Neuron (in vitro differentiated cells): Measurements from ENCODE around the gene FLT4.

Experiments
- H2AFZ ChIP-seq: one replicate; pipeline ENCODE4 v1.6.1; 2013; ENCODE audit warnings: low read depth, mild to moderate bottlenecking, inconsistent platforms, low read length, moderate library complexity
- H3K27me3 ChIP-seq: one replicate; pipeline ENCODE4 v1.6.1; 2013; ENCODE audit warnings: low read length; ENCODE audit not compliant: insufficient read depth
- H3K36me3 ChIP-seq: one replicate; pipeline ENCODE4 v1.6.1; 2013; ENCODE audit warnings: low read length; ENCODE audit not compliant: insufficient read depth
- H3K4me1 ChIP-seq: one replicate; pipeline ENCODE4 v1.6.1; 2013; ENCODE audit warnings: low read length; ENCODE audit not compliant: insufficient read depth
- H3K4me3 ChIP-seq: 2 replicates; pipeline ENCODE4 v1.5.1; 2013; ENCODE audit warnings: mild to moderate bottlenecking, low read length, moderate library complexity
- H3K9me3 ChIP-seq: one replicate; pipeline ENCODE4 v1.6.1; 2013; ENCODE audit warnings: low read length

The FLT4 gene

GRCh38 chr5:180598797-180599589 is 50.4 kb downstream of the FLT4 start:
- Histone ChIP-seq H3K36me3 (no peaks in the 10 kb centered on the region), H3K9me3 (no peaks in the 10 kb centered on the region), H3K27me3 (no peaks in the 10 kb centered on the region), H3K4me3 (no peak overlapping the region), H2AFZ (no peak overlapping the region), H3K4me1 (no peaks in the 10 kb centered on the region)

GRCh38 chr5:180598316-180598701 is 51.1 kb downstream of the FLT4 start:
- no peaks in the 10 kb centered on the region for H3K36me3 ChIP-seq
- H3K4me1 ChIP-seq, result no peaks in the 10 kb centered on the region
- no peak overlapping the region for H3K4me3 ChIP-seq
- H3K27me3 ChIP-seq, result no peaks in the 10 kb centered on the region
- H3K9me3 ChIP-seq, result no peaks in the 10 kb centered on the region
- H2AFZ ChIP-seq, result no peak overlapping the region

GRCh38 chr5:180596668-180597231 is 52.6 kb downstream of the FLT4 start:
- Histone ChIP-seq H3K36me3 (no peaks in the 10 kb centered on the region), H2AFZ (no peak overlapping the region), H3K4me1 (no peaks in the 10 kb centered on the region), H3K4me3 (no peak overlapping the region), H3K9me3 (no peaks in the 10 kb centered on the region), H3K27me3 (peaks cover 7% of the 10 kb centered on the region)

DNA sequence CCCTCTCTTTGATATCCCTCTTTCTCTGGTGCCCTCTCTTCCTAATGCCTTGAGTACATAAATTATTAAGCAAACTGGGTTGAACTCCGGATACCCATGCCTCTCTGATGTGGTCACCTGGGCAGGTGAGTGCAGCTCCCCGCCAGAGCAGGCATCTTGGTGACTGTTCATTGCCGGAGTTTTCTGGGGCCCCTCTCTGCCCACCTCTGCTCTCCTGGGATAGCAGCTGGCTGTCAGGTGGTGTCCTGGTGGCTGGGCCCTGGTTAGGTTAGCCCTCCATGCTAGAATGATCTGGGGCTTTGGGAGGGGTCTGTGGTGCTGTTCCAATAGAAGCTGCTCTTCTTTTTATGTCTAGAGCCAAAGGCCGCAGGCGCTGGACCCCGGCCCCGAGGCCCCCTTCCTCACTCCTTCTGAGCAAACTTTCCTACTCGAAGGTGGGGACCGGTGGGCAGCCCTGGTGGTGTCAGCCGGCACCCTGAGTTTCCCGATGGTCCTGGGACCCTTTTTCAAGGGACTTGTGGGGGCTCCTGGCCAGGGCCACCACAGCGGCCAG is 53.2 kb downstream of the FLT4 start:
- no peaks in the 10 kb centered on the region for H3K4me1 ChIP-seq
- no peak overlapping the region for H3K4me3 ChIP-seq
- no peaks in the 10 kb centered on the region for H3K36me3 ChIP-seq
- peaks cover 10% of the 10 kb centered on the region for H3K27me3 ChIP-seq
- H2AFZ ChIP-seq, result no peak overlapping the region
- H3K9me3 ChIP-seq, result no peaks in the 10 kb centered on the region

DNA sequence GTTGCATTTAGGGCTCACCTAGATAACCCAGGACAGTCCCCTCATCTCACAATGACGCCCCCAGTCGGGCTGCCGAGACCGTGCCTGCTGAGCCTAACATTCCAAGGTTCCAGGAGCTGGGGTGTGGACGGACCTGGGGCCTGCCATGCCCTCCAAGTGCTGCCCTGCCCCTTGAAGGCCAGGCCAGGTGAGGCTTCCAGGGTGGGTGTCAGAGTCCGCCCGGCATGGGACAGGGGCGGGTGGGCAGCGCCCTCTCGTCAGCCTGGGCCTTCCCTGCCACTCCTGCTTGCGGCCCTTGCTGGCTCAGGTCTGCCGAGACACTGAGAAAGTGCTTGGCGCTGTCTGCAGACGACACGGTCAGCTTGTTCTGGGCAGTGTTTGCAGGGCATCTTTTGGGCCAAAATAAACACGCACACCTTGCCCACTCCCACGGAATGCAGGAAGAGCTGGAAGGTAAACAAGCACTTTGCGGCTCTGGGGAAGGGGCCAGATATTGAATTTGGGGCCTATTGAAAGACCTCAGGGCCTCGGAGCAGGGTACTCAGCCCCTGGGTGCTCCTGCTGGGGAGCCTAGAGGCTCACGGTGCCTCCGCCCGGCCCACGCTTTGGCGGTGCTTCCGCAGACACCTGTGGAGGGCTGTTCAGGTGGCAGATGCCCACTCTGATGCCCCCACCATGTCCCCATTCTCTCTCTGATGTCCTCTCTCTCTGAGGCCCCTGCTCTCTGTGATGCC is 53.9 kb downstream of the FLT4 start:
- Histone ChIP-seq H3K9me3 (no peaks in the 10 kb centered on the region), H3K4me1 (no peaks in the 10 kb centered on the region), H3K36me3 (no peaks in the 10 kb centered on the region), H3K27me3 (peaks cover 10% of the 10 kb centered on the region), H3K4me3 (no peak overlapping the region), H2AFZ (no peak overlapping the region)

- no peaks in the 10 kb centered on the region for H3K4me1 ChIP-seq
- H3K4me3 ChIP-seq, result no peak overlapping the region
- no peaks in the 10 kb centered on the region for H3K9me3 ChIP-seq
These were observed 54.4 kb downstream of the FLT4 start for GRCh38 chr5:180595046-180595379.

DNA sequence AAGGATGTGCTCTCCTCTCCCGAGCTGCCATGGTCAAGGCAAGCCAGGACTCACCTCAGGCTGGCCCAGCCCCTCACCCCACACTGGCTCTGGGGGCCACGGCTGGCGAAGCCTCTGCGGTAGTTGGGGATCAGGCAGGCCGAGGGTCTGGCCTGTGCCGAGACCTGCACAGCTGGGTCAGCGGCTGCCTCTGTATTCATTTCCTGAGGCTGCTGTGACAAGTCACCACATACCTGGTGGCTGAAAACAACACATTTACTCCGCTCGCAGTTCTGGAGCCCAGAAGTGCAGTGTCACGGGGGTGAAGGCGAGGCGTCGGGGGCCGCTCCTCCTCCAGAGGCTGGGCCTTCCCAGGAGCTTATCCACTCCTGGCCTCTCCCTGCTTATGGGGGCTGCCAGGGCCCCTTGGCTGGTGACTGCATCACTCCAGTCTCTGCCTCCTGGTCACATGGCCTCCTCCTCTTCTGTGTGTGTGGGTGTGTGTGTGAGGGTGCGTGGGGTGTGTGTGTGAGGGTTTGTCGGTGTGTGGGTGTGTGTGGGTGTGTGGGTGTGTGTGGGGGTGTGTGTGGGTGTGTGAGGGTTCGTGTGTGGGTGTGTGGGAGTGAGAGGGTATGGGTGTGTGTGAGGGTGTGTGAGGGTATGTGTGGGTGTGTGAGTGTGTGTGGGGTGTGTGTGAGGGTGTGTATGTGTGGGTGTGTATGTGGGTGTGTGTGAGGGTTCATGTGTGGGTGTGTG is 54.9 kb downstream of the FLT4 start:
- H3K4me3 ChIP-seq, result no peak overlapping the region
- no peaks in the 10 kb centered on the region for H3K9me3 ChIP-seq
- peaks cover 16% of the 10 kb centered on the region for H3K27me3 ChIP-seq
- no peaks in the 10 kb centered on the region for H3K4me1 ChIP-seq
- H3K36me3 ChIP-seq, result no peaks in the 10 kb centered on the region
- no peak overlapping the region for H2AFZ ChIP-seq

More at GRCh38 chr5:180595046-180595379, 54.4 kb downstream of the FLT4 start:
- H3K27me3 ChIP-seq, result peaks cover 11% of the 10 kb centered on the region
- H3K36me3 ChIP-seq, result no peaks in the 10 kb centered on the region
- no peak overlapping the region for H2AFZ ChIP-seq

- Histone ChIP-seq H3K9me3 (no peaks in the 10 kb centered on the region), H3K4me3 (no peak overlapping the region), H2AFZ (no peak overlapping the region), H3K4me1 (no peaks in the 10 kb centered on the region), H3K36me3 (no peaks in the 10 kb centered on the region), H3K27me3 (peaks cover 18% of the 10 kb centered on the region)
These were observed 55.8 kb downstream of the FLT4 start for GRCh38 chr5:180593446-180594206.

GRCh38 chr5:180592176-180592575 is 57.2 kb downstream of the FLT4 start:
- H3K27me3 ChIP-seq, result peaks cover 18% of the 10 kb centered on the region
- no peak overlapping the region for H2AFZ ChIP-seq
- no peaks in the 10 kb centered on the region for H3K36me3 ChIP-seq
- no peaks in the 10 kb centered on the region for H3K9me3 ChIP-seq
- H3K4me3 ChIP-seq, result no peak overlapping the region
- no peaks in the 10 kb centered on the region for H3K4me1 ChIP-seq

DNA sequence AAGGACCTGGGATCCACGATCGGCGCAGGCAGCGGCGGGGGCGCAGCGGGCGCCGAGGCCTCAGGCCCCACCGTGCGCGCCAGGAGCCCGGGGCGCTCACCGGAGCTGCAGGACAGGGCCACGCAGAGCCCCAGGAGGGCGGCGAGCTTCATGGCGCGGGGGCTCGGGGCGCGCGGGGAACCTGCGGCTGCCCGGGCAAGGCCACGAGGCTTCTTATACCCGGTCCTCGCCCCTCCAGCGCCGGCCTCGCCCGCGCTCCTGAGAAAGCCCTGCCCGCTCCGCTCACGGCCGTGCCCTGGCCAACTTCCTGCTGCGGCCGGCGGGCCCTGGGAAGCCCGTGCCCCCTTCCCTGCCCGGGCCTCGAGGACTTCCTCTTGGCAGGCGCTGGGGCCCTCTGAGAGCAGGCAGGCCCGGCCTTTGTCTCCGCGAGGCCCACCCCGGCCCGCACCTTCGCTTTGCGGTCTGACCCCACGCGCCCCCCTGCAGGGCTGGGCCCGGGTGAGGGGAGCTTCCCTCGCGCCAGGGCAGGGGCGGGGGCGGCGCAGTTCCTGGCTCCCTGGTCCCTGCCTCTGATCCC is 58.0 kb downstream of the FLT4 start, which contains the start of gene SCGB3A1:
SCGB3A1 (minus strand) TSS at position 189 of the 577 bp plus-strand sequence; CDS start at position 152, 37 bp downstream.
- H3K4me3 ChIP-seq, result no peak within 1 kb of the TSS
- peaks cover 18% of the 10 kb centered on the region for H3K27me3 ChIP-seq
- H3K4me1 ChIP-seq, result no peaks in the 10 kb centered on the region
- peak within 1 kb of the TSS; percentile 22 for H2AFZ ChIP-seq
- no peaks in the 10 kb centered on the region for H3K9me3 ChIP-seq
- H3K36me3 ChIP-seq, result no peaks in the 10 kb centered on the region

- H3K9me3 ChIP-seq, result peaks cover 2% of the 10 kb centered on the region
- H3K27me3 ChIP-seq, result peaks cover 18% of the 10 kb centered on the region
- no peaks in the 10 kb centered on the region for H3K4me1 ChIP-seq
- H2AFZ ChIP-seq, result no peak overlapping the region
- no peak overlapping the region for H3K4me3 ChIP-seq
- H3K36me3 ChIP-seq, result no peaks in the 10 kb centered on the region
These were observed 58.7 kb downstream of the FLT4 start for GRCh38 chr5:180590543-180591310.
